ENCODE measurements around the gene BST1. TPM values are rescaled to one million over a fixed set of nuclear protein-coding genes. Genes with fewer than 3 reads are reported as not detected.

BST1 gene
- total and polyA plus RNA-seq, 9 donors = 4.0 to 7.9 (median 4.9) TPM

DNA sequence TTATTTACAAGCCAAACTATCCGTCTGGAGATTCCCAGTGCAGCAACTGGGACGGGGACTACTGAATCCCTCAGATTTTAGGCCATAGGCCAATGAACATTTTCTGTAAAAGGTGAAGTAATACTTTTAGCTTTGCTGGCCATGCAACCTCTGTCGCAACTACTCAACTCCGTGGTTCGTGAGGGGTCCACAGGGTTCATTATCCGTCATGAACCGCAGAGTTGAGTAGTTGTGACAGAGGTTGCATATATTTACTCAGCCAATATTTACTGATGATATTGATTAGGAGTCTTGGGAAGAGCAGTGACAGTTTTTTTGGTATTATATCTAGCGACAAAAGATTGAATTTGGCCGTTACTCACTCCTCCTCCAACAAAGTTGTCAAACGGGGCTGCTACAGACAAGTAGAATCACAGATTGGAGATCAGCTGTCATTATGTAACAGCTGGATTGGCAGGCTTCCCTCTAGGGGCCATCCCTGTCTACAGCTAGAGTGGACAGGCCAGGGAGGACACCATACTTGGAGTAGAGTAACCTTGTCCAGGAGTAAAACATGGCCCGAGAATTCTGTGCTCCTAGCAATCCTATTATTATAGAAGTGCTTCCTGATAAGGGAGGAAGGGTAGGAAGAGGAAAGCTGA is 38.0 kb downstream of the BST1 start:
- H3K36me3 ChIP-seq (ENCODE audit: control insufficient read depth, insufficient read depth, low read length) = no peaks in the 10 kb centered on the region
- 75% methylated on average over 2 of the region's 11 CpGs for WGBS (ENCODE audit: insufficient coverage)
- no peak overlapping the region for H3K27ac ChIP-seq (ENCODE audit: low read length)
- no peaks in the 10 kb centered on the region for H3K4me1 ChIP-seq (ENCODE audit: control insufficient read depth, insufficient read depth, low read length)
- no peak overlapping the region for H3K4me3 ChIP-seq (ENCODE audit: low read length)
- H3K9me3 ChIP-seq (replicated peaks; ENCODE audit: control insufficient read depth, low read depth, low read length) = peaks cover 7% of the 10 kb centered on the region
- H3K27me3 ChIP-seq (ENCODE audit: control insufficient read depth, insufficient read depth, low read length) = no peaks in the 10 kb centered on the region
- no peak for DNase-seq

DNA sequence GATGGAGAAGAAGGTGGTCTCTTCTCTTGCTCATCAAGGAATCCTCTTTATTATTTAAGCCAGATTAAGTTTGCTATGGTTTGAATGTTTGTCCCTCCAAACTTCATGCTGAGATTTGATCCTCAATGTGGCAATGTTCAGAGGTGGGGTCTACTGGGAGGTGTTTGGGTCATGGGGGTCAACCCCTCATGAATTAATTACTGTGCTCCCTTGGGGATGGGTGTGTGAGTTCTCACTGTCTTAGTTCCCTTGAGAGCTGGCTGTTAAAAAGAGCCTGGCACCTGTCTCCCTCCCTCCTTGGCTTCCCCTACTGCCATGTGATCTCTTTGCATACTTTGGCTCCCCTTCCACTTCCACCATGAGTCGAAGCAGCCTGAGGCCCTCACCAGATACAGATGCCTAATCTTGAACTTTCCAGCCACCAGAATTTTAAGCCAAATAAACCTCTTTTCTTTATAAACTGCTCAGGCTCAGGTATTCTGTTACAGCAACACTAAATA is 39.3 kb downstream of the BST1 start:
- Histone ChIP-seq H3K4me1 (ENCODE audit: control insufficient read depth, insufficient read depth, low read length) (no peaks in the 10 kb centered on the region), H3K36me3 (ENCODE audit: control insufficient read depth, insufficient read depth, low read length) (no peaks in the 10 kb centered on the region), H3K9me3 (replicated peaks; ENCODE audit: control insufficient read depth, low read depth, low read length) (peaks cover 7% of the 10 kb centered on the region), H3K27me3 (ENCODE audit: control insufficient read depth, insufficient read depth, low read length) (no peaks in the 10 kb centered on the region), H3K27ac (ENCODE audit: low read length) (no peak overlapping the region), H3K4me3 (ENCODE audit: low read length) (no peak overlapping the region)
- DNase-seq = no peak
- WGBS (ENCODE audit: insufficient coverage) = 67% methylated on average over 1 of the region's 1 CpG

DNA sequence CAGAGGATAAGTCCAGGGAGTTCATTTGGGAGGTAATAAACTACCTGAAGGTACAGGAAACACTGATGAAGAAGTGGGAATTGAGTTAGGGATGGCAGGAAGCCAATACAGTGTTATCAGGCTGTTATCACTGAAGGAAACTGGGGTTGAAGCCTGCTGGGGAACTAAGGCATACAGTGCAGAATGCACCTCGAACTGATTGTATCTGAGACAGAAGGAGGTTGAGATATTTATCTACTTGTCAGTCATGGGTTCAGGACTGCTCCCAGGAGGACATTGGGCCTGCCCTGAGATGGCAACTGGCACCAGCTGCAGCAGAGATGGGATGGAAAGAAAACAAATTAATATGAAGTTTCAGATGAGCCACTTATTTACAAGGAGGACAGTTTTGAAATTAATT is 39.8 kb downstream of the BST1 start:
- no peak for DNase-seq
- H3K4me1 ChIP-seq (ENCODE audit: control insufficient read depth, insufficient read depth, low read length) = no peaks in the 10 kb centered on the region
- no peak overlapping the region for H3K27ac ChIP-seq (ENCODE audit: low read length)
- no peak overlapping the region for H3K4me3 ChIP-seq (ENCODE audit: low read length)
- WGBS (ENCODE audit: insufficient coverage) = 60% methylated on average over 1 of the region's 1 CpG
- H3K27me3 ChIP-seq (ENCODE audit: control insufficient read depth, insufficient read depth, low read length) = no peaks in the 10 kb centered on the region
- H3K9me3 ChIP-seq (replicated peaks; ENCODE audit: control insufficient read depth, low read depth, low read length) = peaks cover 7% of the 10 kb centered on the region
- no peaks in the 10 kb centered on the region for H3K36me3 ChIP-seq (ENCODE audit: control insufficient read depth, insufficient read depth, low read length)

DNA sequence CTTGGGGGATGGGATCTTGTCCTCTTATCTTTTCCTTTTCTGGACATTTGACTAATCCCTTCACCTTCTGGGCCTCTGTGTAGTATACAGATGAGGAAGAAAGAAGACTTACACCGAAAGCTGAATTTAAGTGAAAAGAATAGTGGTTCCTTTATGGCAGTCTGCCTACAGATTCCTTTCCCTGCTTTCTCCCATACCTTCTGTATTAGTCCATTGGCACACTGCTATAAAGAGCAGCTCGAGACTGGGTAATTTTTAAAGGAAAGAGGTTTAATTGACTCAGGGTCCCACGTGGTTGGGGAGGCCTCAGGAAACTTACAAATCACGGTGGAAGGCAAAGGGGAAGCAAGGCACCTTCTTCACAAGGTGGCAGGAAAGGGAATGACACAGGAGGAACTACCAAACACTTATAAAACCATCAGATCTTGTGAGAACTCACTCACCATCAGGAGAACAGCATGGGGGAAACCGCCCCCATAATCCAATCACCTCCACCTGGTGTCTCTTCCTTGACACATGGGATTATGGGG is 41.2 kb downstream of the BST1 start:
- no peak overlapping the region for H3K27ac ChIP-seq (ENCODE audit: low read length)
- no peak for DNase-seq
- no peak overlapping the region for H3K4me3 ChIP-seq (ENCODE audit: low read length)
- H3K27me3 ChIP-seq (ENCODE audit: control insufficient read depth, insufficient read depth, low read length) = no peaks in the 10 kb centered on the region
- no peaks in the 10 kb centered on the region for H3K36me3 ChIP-seq (ENCODE audit: control insufficient read depth, insufficient read depth, low read length)
- no peaks in the 10 kb centered on the region for H3K4me1 ChIP-seq (ENCODE audit: control insufficient read depth, insufficient read depth, low read length)
- H3K9me3 ChIP-seq (replicated peaks; ENCODE audit: control insufficient read depth, low read depth, low read length) = peaks cover 7% of the 10 kb centered on the region
- whole genome bisulfite sequencing (ENCODE audit: insufficient coverage) = no CpG with 5 or more reads among the region's 5 CpGs

DNA sequence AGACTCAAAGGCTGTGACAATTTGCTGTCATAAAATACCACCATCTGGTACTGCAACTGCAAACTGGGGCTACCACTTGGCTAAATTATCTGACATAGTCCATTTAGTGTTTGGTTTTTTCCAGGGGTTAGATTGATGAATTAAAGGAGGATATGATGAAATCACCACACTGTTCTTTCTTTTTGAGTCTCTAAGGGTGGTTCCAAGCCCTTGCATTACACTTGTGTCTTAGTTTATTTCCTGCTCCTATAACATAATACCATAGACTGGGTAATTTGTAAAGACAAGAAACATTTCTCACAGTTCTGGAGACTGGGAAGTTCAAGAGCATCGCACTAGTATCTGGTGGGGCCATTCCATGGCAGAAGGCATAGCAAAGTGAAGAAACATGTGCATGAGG is 43.2 kb downstream of the BST1 start:
- Histone ChIP-seq H3K4me1 (ENCODE audit: control insufficient read depth, insufficient read depth, low read length) (no peaks in the 10 kb centered on the region), H3K4me3 (ENCODE audit: low read length) (no peak overlapping the region), H3K27me3 (ENCODE audit: control insufficient read depth, insufficient read depth, low read length) (no peaks in the 10 kb centered on the region), H3K9me3 (replicated peaks; ENCODE audit: control insufficient read depth, low read depth, low read length) (peaks cover 6% of the 10 kb centered on the region), H3K27ac (ENCODE audit: low read length) (no peak overlapping the region), H3K36me3 (ENCODE audit: control insufficient read depth, insufficient read depth, low read length) (no peaks in the 10 kb centered on the region)
- DNase-seq = no peak
- no CpG with 5 or more reads among the region's 1 CpG for WGBS (ENCODE audit: insufficient coverage)

DNA sequence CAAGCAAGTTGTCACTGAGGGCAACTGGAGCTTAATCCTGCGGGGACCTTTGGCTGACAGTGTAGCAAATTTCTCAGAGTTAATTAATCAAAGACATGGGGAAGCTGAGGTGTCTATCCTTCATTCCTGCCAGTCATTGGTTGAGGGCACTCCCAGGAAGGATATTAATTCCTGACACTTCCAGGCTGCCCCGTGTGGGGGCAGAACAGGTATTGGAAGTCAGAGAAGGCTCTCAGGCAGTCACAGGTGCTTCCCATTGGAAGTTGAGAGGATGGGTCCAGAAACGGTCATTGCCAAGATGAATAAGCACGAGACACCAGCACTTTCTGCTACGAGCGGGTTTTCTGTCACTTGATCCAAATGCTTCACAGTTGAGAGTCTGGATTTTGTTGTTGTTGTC is 46.1 kb downstream of the BST1 start:
- H3K4me1 ChIP-seq (ENCODE audit: control insufficient read depth, insufficient read depth, low read length) = no peaks in the 10 kb centered on the region
- no peak overlapping the region for H3K27ac ChIP-seq (ENCODE audit: low read length)
- 20% methylated on average over 2 of the region's 6 CpGs for WGBS (ENCODE audit: insufficient coverage)
- no peaks in the 10 kb centered on the region for H3K9me3 ChIP-seq (replicated peaks; ENCODE audit: control insufficient read depth, low read depth, low read length)
- H3K4me3 ChIP-seq (ENCODE audit: low read length) = no peak overlapping the region
- no peaks in the 10 kb centered on the region for H3K36me3 ChIP-seq (ENCODE audit: control insufficient read depth, insufficient read depth, low read length)
- no peak for DNase-seq
- no peaks in the 10 kb centered on the region for H3K27me3 ChIP-seq (ENCODE audit: control insufficient read depth, insufficient read depth, low read length)

DNA sequence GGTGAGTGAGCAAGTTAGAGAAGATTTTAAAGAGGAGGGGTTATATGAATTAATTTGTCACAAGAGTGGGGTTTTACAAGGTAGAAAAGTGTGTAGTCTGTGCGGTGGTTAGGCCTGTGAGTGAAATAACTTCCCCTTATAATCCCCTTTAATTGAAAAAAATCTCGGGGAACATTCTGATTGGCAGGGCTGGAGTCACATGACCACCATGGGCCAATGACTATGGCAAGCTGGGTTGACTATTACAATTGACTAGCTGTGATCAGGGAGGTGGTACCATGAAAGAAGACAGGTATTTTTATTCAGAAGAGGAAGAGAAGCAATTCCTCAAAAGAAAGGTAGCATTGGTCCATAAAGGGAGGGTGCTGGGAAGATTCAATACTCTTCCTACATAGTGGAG is 48.3 kb downstream of the BST1 start:
- Histone ChIP-seq H3K36me3 (ENCODE audit: control insufficient read depth, insufficient read depth, low read length) (no peaks in the 10 kb centered on the region), H3K27ac (ENCODE audit: low read length) (no peak overlapping the region), H3K4me3 (ENCODE audit: low read length) (no peak overlapping the region), H3K9me3 (replicated peaks; ENCODE audit: control insufficient read depth, low read depth, low read length) (no peaks in the 10 kb centered on the region), H3K27me3 (ENCODE audit: control insufficient read depth, insufficient read depth, low read length) (no peaks in the 10 kb centered on the region), H3K4me1 (ENCODE audit: control insufficient read depth, insufficient read depth, low read length) (no peaks in the 10 kb centered on the region)
- DNase-seq = no peak
- WGBS (ENCODE audit: insufficient coverage) = no CpG with 5 or more reads among the region's 2 CpGs

DNA sequence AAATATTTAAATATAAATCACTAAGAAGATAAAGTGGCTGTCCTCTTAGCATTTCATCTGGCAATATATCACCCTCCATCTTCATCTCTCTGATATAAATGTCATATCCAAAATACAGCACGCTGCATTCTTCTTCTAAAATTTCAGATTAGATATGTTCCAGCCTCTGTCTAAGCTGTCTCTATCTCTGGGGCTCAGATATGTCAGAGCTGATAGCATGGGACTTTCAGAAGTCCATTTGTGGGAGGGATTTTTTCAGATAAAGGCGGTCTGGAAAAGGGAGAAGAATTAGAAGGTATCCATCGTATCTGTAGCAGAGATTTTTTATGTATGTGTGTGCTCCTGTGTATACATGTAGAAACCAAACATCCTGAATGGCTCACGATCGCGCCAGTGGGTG is 50.2 kb downstream of the BST1 start:
- no CpG with 5 or more reads among the region's 6 CpGs for WGBS (ENCODE audit: insufficient coverage)
- Histone ChIP-seq H3K36me3 (ENCODE audit: control insufficient read depth, insufficient read depth, low read length) (no peaks in the 10 kb centered on the region), H3K4me1 (ENCODE audit: control insufficient read depth, insufficient read depth, low read length) (no peaks in the 10 kb centered on the region), H3K27ac (ENCODE audit: low read length) (no peak overlapping the region), H3K4me3 (ENCODE audit: low read length) (no peak overlapping the region), H3K27me3 (ENCODE audit: control insufficient read depth, insufficient read depth, low read length) (no peaks in the 10 kb centered on the region), H3K9me3 (replicated peaks; ENCODE audit: control insufficient read depth, low read depth, low read length) (no peaks in the 10 kb centered on the region)
- no peak for DNase-seq

DNA sequence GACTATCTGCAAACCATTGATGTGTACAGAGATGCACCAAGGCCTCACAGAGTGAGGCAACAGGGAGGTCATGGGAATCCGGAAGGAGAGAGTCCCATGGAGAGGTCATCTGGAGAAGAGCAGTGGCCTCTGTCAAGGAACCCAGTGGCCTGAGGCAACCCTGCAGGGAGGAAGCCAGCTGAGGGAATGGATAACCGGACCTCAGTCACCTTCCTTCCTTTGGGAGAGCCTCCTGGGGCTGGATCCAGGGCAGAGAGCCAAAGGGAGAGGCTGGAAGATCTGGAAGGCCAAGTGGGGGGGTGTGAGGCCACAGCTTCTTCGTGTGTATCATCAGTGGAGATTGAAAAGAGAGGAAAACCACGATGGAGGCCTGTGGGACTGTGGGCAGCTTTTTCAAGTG is 50.9 kb downstream of the BST1 start:
- H3K27ac ChIP-seq (ENCODE audit: low read length) = no peak overlapping the region
- H3K36me3 ChIP-seq (ENCODE audit: control insufficient read depth, insufficient read depth, low read length) = no peaks in the 10 kb centered on the region
- H3K4me3 ChIP-seq (ENCODE audit: low read length) = no peak overlapping the region
- H3K27me3 ChIP-seq (ENCODE audit: control insufficient read depth, insufficient read depth, low read length) = no peaks in the 10 kb centered on the region
- no peaks in the 10 kb centered on the region for H3K4me1 ChIP-seq (ENCODE audit: control insufficient read depth, insufficient read depth, low read length)
- H3K9me3 ChIP-seq (replicated peaks; ENCODE audit: control insufficient read depth, low read depth, low read length) = no peaks in the 10 kb centered on the region
- WGBS (ENCODE audit: insufficient coverage) = 41% methylated on average over 4 of the region's 4 CpGs
- DNase-seq = peak; percentile 46

DNA sequence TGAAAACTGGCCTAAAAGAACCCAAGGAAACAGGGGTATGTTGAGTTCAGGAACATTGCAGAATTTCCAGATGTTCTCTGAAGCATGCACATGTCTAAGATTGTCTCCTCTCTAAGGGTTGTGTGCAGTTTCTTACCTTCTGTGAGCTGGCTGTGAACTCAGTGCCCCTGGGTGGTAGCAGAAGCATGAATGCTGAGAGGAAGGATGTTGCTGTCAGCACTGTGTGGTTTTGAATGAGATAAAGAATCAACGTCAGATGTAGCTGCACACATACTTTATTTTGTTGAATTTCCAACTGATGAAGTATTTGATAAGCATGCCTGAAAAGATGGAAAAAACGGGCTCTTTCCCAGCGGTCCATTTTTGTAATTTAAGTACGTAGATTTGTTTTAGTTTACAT is 51.5 kb downstream of the BST1 start:
- no peaks in the 10 kb centered on the region for H3K27me3 ChIP-seq (ENCODE audit: control insufficient read depth, insufficient read depth, low read length)
- no CpG with 5 or more reads among the region's 4 CpGs for WGBS (ENCODE audit: insufficient coverage)
- no peak overlapping the region for H3K27ac ChIP-seq (ENCODE audit: low read length)
- H3K4me1 ChIP-seq (ENCODE audit: control insufficient read depth, insufficient read depth, low read length) = no peaks in the 10 kb centered on the region
- no peak for DNase-seq
- H3K36me3 ChIP-seq (ENCODE audit: control insufficient read depth, insufficient read depth, low read length) = no peaks in the 10 kb centered on the region
- no peak overlapping the region for H3K4me3 ChIP-seq (ENCODE audit: low read length)
- H3K9me3 ChIP-seq (replicated peaks; ENCODE audit: control insufficient read depth, low read depth, low read length) = no peaks in the 10 kb centered on the region
